ENCODE results near the gene AGAP3.

Gene AGAP3

GRCh38 chr7:151119055-151119415 lies 32.8 kb downstream of the AGAP3 start:
- H3K4me3 ChIP-seq (ENCODE audit: low read depth, low read length) = no peak overlapping the region

GRCh38 chr7:151119902-151120301 lies 33.6 kb downstream of the AGAP3 start:
- DNase-seq (ENCODE audit: low read depth) = no peak
- H3K4me3 ChIP-seq (ENCODE audit: low read depth, low read length) = no peak overlapping the region
- TF ChIP-seq POLR2A (IDR thresholded peaks at IDR 0.05; ENCODE audit: extremely low read depth, insufficient read length) = no peak
- no peak for TF ChIP-seq MAX (IDR thresholded peaks at IDR 0.05; ENCODE audit: low read depth, low read length)
- no peak for TF ChIP-seq MYC (IDR thresholded peaks at IDR 0.05; ENCODE audit: low read depth, low read length)
- TF ChIP-seq CTCF (IDR thresholded peaks at IDR 0.05; ENCODE audit: low read depth, low read length) = no peak

More at GRCh38 chr7:151119055-151119415, 32.8 kb downstream of the AGAP3 start:
- no peak for DNase-seq (ENCODE audit: low read depth)
- no peak for TF ChIP-seq MYC (IDR thresholded peaks at IDR 0.05; ENCODE audit: low read depth, low read length)
- no peak for TF ChIP-seq POLR2A (IDR thresholded peaks at IDR 0.05; ENCODE audit: extremely low read depth, insufficient read length)
- no peak for TF ChIP-seq CTCF (IDR thresholded peaks at IDR 0.05; ENCODE audit: low read depth, low read length)
- no peak for TF ChIP-seq MAX (IDR thresholded peaks at IDR 0.05; ENCODE audit: low read depth, low read length)

- no peak overlapping the region for H3K4me3 ChIP-seq (ENCODE audit: low read depth, low read length)
- TF ChIP-seq POLR2A (IDR thresholded peaks at IDR 0.05; ENCODE audit: extremely low read depth, insufficient read length) (no peak), CTCF (IDR thresholded peaks at IDR 0.05; ENCODE audit: low read depth, low read length) (no peak)
- no peak for DNase-seq (ENCODE audit: low read depth)
These were observed 34.6 kb downstream of the AGAP3 start for GRCh38 chr7:151120896-151121295.

GRCh38 chr7:151121380-151122170 lies 35.3 kb downstream of the AGAP3 start:
- H3K4me3 ChIP-seq (ENCODE audit: low read depth, low read length) = no peak overlapping the region
- no peak for DNase-seq (ENCODE audit: low read depth)
- TF ChIP-seq MYC (IDR thresholded peaks at IDR 0.05; ENCODE audit: low read depth, low read length) = no peak
- no peak for TF ChIP-seq CTCF (IDR thresholded peaks at IDR 0.05; ENCODE audit: low read depth, low read length)
- no peak for TF ChIP-seq MAX (IDR thresholded peaks at IDR 0.05; ENCODE audit: low read depth, low read length)
- TF ChIP-seq POLR2A (IDR thresholded peaks at IDR 0.05; ENCODE audit: extremely low read depth, insufficient read length) = no peak

- no peak for TF ChIP-seq CTCF (IDR thresholded peaks at IDR 0.05; ENCODE audit: low read depth, low read length)
- no peak for TF ChIP-seq MYC (IDR thresholded peaks at IDR 0.05; ENCODE audit: low read depth, low read length)
- no peak for TF ChIP-seq POLR2A (IDR thresholded peaks at IDR 0.05; ENCODE audit: extremely low read depth, insufficient read length)
- TF ChIP-seq MAX (IDR thresholded peaks at IDR 0.05; ENCODE audit: low read depth, low read length) = no peak
- no peak overlapping the region for H3K4me3 ChIP-seq (ENCODE audit: low read depth, low read length)
- no peak for DNase-seq (ENCODE audit: low read depth)
These were observed 36.0 kb downstream of the AGAP3 start for GRCh38 chr7:151122276-151122675.

- H3K4me3 ChIP-seq (ENCODE audit: low read depth, low read length) = no peak overlapping the region
- no peak for TF ChIP-seq MAX (IDR thresholded peaks at IDR 0.05; ENCODE audit: low read depth, low read length)
- no peak for TF ChIP-seq MYC (IDR thresholded peaks at IDR 0.05; ENCODE audit: low read depth, low read length)
- no peak for TF ChIP-seq POLR2A (IDR thresholded peaks at IDR 0.05; ENCODE audit: extremely low read depth, insufficient read length)
- no peak for TF ChIP-seq CTCF (IDR thresholded peaks at IDR 0.05; ENCODE audit: low read depth, low read length)
- no peak for DNase-seq (ENCODE audit: low read depth)
These were observed 36.5 kb downstream of the AGAP3 start for GRCh38 chr7:151122796-151123157.
